Osteocyte (in vitro differentiated cells): Measurements from ENCODE around the gene NALF2. TPM values are rescaled to one million over a fixed set of nuclear protein-coding genes. Genes with fewer than 3 reads are reported as not detected.

Source experiments
- DNase-seq: peaks from one replicate; pipeline ENCODE4 v3.0.0; 2021; ENCODE audit warnings: mixed read lengths; ENCODE audit not compliant: unreplicated experiment; ENCODE audit errors: extremely low spot score
- H3K27ac Mint-ChIP-seq: one replicate; pipeline ENCODE4 v1.8.0; 2021; ENCODE audit warnings: mild to moderate bottlenecking, mixed read lengths; ENCODE audit not compliant: unreplicated experiment
- H3K27me3 Mint-ChIP-seq: one replicate; pipeline ENCODE4 v1.8.0; 2021; ENCODE audit warnings: mixed read lengths; ENCODE audit not compliant: unreplicated experiment
- H3K36me3 Mint-ChIP-seq: one replicate; pipeline ENCODE4 v1.8.0; 2021; ENCODE audit warnings: mixed read lengths; ENCODE audit not compliant: unreplicated experiment
- H3K4me1 Mint-ChIP-seq: one replicate; pipeline ENCODE4 v1.8.0; 2021; ENCODE audit warnings: mixed read lengths; ENCODE audit not compliant: unreplicated experiment
- H3K4me3 Mint-ChIP-seq: one replicate; pipeline ENCODE4 v1.8.0; 2021; ENCODE audit warnings: mild to moderate bottlenecking, moderate library complexity, mixed read lengths; ENCODE audit not compliant: unreplicated experiment
- H3K9me3 Mint-ChIP-seq: one replicate; pipeline ENCODE4 v1.8.0; 2021; ENCODE audit warnings: mixed read lengths; ENCODE audit not compliant: unreplicated experiment
- CTCF ChIP-seq: fragments of 200-600 bp; sonication (generic); IDR thresholded peaks from 2 replicates; pipeline ENCODE4 v1.5.0; 2021; ENCODE audit warnings: antibody characterized with exemption, mild to moderate bottlenecking, moderate library complexity
- long read RNA-seq: library from polyadenylated mRNA; unstranded; transcript quantifications from one replicate; pipeline ENCODE4 v2.0.0, GENCODE V29; 2021
- total RNA-seq: library from RNA; stranded (reverse); gene quantifications from 2 replicates; pipeline ENCODE4 v1.2.1, GENCODE V29; 2021

Gene NALF2
- not detected in 2 replicates for total RNA-seq
- long read RNA-seq = 0 reads

- peak; percentile 8 for TF ChIP-seq CTCF
- Mint-ChIP-seq H3K9me3 (peaks cover 6% of the 10 kb centered on the region), H3K27ac (no peak within 1 kb of the TSS), H3K4me3 (peak within 1 kb of the TSS; percentile 55), H3K27me3 (peaks cover 12% of the 10 kb centered on the region), H3K36me3 (no peaks in the 10 kb centered on the region), H3K4me1 (peaks cover 5% of the 10 kb centered on the region)
- DNase-seq = peak; percentile 83
Observed at GRCh38 chrX:69503782-69504625, at the start of gene NALF2. Gene NALF2 (plus strand): TSS chrX:69504326. CDS start chrX:69505283, 957 bp downstream.

DNA sequence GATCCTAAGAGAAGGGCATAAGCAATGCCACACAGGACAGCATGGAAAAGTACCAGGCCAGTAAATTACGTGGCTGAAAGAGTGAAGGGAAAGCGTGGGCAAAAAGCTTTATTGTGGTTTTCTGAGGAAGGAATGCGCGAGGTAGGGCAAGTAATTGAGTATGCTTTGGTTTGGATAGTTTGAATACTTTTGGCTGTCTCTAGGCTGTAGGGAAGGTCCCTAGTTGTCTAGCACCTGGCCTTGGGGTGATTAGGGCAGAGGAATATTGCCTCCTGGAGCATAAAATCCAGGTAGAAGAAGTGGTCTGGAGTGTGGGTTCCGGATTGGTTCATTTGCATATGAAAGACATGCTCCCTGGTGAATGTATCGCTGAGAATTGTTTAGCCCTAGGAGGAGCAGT lies 46.4 kb upstream of the NALF2 start:
- Mint-ChIP-seq H3K36me3 (peaks cover 3% of the 10 kb centered on the region), H3K4me3 (no peak overlapping the region), H3K9me3 (peaks cover 27% of the 10 kb centered on the region), H3K4me1 (no peaks in the 10 kb centered on the region), H3K27me3 (no peaks in the 10 kb centered on the region), H3K27ac (no peak overlapping the region)
- DNase-seq = no peak
- TF ChIP-seq CTCF = no peak

GRCh38 chrX:69466546-69466945 lies 37.6 kb upstream of the NALF2 start:
- Mint-ChIP-seq H3K4me3 (no peak overlapping the region), H3K4me1 (no peaks in the 10 kb centered on the region), H3K27ac (no peak overlapping the region), H3K27me3 (no peaks in the 10 kb centered on the region), H3K36me3 (no peaks in the 10 kb centered on the region), H3K9me3 (peaks cover 28% of the 10 kb centered on the region)
- no peak for DNase-seq
- TF ChIP-seq CTCF = no peak

DNA sequence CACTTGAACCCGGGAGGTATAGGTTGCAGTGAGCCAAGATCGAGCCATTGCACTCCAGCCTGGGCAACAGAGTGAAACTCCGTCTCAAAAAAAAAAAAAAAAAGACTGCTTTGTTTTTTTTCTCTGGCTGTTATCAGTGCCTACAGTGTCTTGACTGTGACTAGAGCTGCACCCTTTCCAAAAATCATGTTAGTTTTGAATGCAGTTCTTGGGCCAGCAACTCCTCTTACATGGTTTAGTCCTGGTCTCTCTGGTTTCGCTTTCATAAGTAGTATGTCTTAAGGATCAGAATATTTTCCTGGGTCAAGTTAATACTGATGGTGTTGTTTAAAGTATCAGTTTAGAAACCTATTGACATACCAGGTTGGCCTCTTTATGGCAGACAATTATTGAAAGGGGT lies 34.2 kb upstream of the NALF2 start:
- Mint-ChIP-seq H3K9me3 (peaks cover 28% of the 10 kb centered on the region), H3K4me1 (no peaks in the 10 kb centered on the region), H3K27me3 (no peaks in the 10 kb centered on the region), H3K27ac (no peak overlapping the region), H3K36me3 (no peaks in the 10 kb centered on the region), H3K4me3 (no peak overlapping the region)
- no peak for TF ChIP-seq CTCF
- DNase-seq = no peak

- H3K9me3 Mint-ChIP-seq = peaks cover 10% of the 10 kb centered on the region
- no peak for TF ChIP-seq CTCF
- no peak overlapping the region for H3K27ac Mint-ChIP-seq
- no peaks in the 10 kb centered on the region for H3K4me1 Mint-ChIP-seq
- H3K4me3 Mint-ChIP-seq = no peak overlapping the region
- no peak for DNase-seq
- H3K27me3 Mint-ChIP-seq = no peaks in the 10 kb centered on the region
- H3K36me3 Mint-ChIP-seq = no peaks in the 10 kb centered on the region
Observed at GRCh38 chrX:69489625-69490024, 14.5 kb upstream of the NALF2 start.
